ENCODE measurements around the gene TFPI. TPM values are rescaled to one million over a fixed set of nuclear protein-coding genes. Genes with fewer than 3 reads are reported as not detected.

The TFPI gene
- total RNA-seq: 498 and 703 TPM in 2 replicates

DNA sequence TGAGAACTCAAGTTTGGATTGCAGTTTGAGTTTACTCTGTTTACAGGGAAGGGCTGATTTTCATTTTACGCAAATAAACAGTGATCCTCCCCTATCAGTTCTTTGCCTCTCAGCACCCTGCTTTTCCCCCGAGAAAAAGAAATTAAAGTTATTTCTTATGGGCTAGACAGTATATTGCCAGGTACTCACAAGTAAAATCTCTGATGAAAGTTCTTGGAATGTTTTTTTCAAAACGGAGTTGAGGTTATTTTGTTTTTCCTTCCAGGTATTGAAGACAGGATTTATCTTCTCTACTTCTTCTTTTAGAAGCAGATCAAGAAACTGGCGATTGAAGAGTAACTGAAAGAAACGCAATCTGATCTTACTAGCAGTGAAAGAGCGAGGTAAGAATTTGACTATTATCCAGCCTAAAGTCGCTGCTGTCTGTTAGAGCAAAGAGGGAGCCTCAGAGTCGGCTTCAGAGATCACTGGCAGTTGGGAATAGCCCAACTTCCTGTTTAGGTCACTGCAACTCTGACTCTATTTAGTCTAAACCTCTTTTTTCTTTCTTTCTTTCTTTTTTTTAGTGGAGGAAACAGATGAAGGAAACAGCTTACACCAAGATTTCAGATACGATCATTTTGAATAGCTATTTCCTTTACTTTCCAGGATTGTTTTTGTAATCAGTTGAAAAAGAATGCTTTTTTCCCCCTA is at the start of gene TFPI:
Gene TFPI (minus strand): TSS at position 425 of the 693 bp plus-strand sequence. CDS start 50,667 bp downstream, outside the sequence.

Small RNA genes within 50 kb of the gene (small RNA-seq; reads per million reads assigned to genes)
- gene GAPDHP59: not detected

Other genes with a start within 250 kb of the TFPI start
- 315 and 682 TPM in 2 replicates for gene CALCRL, start 106.2 kb downstream of the TFPI start, total RNA-seq

Measured in thoracic aorta endothelial cell (primary cell).